Stimulated activated effector memory CD8-positive, alpha-beta T cell treated with anti-CD3 and anti-CD28 coated beads, Interleukin-12 subunit alpha, Interleukin-12 subunit beta, amount 100 ng/mL, for 72 hours (primary cell): ENCODE measurements around the gene ENPP3.

ENCODE experiments used
- ATAC-seq: fragments of 150-1000 bp; cut with Tn5 transposase; 2 replicates; pipeline ENCODE4 v1.10.0; 2021
- DNase-seq, 2 donors: peaks; one replicate each; pipeline ENCODE4 v3.0.0; 2021 to 2022; ENCODE audit warnings: low spot score in 2 of 2
- H3K27ac Mint-ChIP-seq: one replicate; pipeline ENCODE4 v1.8.0; 2022; ENCODE audit warnings: mild to moderate bottlenecking, mixed read lengths
- H3K36me3 Mint-ChIP-seq: one replicate; pipeline ENCODE4 v1.8.0; 2022; ENCODE audit warnings: mild to moderate bottlenecking, mixed read lengths
- H3K4me1 Mint-ChIP-seq: one replicate; pipeline ENCODE4 v1.8.0; 2022; ENCODE audit warnings: mixed read lengths
- H3K4me3 Mint-ChIP-seq: one replicate; pipeline ENCODE4 v1.8.0; 2022; ENCODE audit warnings: mild to moderate bottlenecking, mixed read lengths
- H3K9me3 Mint-ChIP-seq: one replicate; pipeline ENCODE4 v1.8.0; 2022; ENCODE audit warnings: mixed read lengths

The ENPP3 gene

GRCh38 chr6:131655951-131656350 is 18.8 kb downstream of the ENPP3 start:
- Mint-ChIP-seq H3K36me3 (no peaks in the 10 kb centered on the region), H3K9me3 (no peaks in the 10 kb centered on the region), H3K4me1 (no peaks in the 10 kb centered on the region)

GRCh38 chr6:131656667-131657066 is 19.6 kb downstream of the ENPP3 start:
- Mint-ChIP-seq H3K4me3 (no peak overlapping the region), H3K9me3 (no peaks in the 10 kb centered on the region), H3K36me3 (no peaks in the 10 kb centered on the region), H3K27ac (no peak overlapping the region), H3K4me1 (no peaks in the 10 kb centered on the region)
- ATAC-seq (no peak), DNase-seq (no peak)

More at GRCh38 chr6:131655951-131656350, 18.8 kb downstream of the ENPP3 start:
- DNase-seq (no peak), ATAC-seq (no peak)
- Mint-ChIP-seq H3K4me3 (no peak overlapping the region), H3K27ac (no peak overlapping the region)

- H3K4me3 Mint-ChIP-seq, result no peak overlapping the region
- H3K36me3 Mint-ChIP-seq, result no peaks in the 10 kb centered on the region
- no peaks in the 10 kb centered on the region for H3K9me3 Mint-ChIP-seq
- H3K27ac Mint-ChIP-seq, result no peak overlapping the region
- DNase-seq (no peak), ATAC-seq (no peak)
- no peaks in the 10 kb centered on the region for H3K4me1 Mint-ChIP-seq
Observed at GRCh38 chr6:131657222-131657621, 20.1 kb downstream of the ENPP3 start.

- DNase-seq, result no peak
- Mint-ChIP-seq H3K4me1 (no peaks in the 10 kb centered on the region), H3K4me3 (no peak overlapping the region), H3K9me3 (no peaks in the 10 kb centered on the region), H3K27ac (no peak overlapping the region), H3K36me3 (no peaks in the 10 kb centered on the region)
- ATAC-seq, result no peak
Observed at GRCh38 chr6:131657630-131658111, 20.6 kb downstream of the ENPP3 start.

GRCh38 chr6:131658287-131658686 is 21.2 kb downstream of the ENPP3 start:
- DNase-seq (no peak), ATAC-seq (no peak)
- Mint-ChIP-seq H3K36me3 (no peaks in the 10 kb centered on the region), H3K27ac (no peak overlapping the region), H3K4me3 (no peak overlapping the region), H3K9me3 (no peaks in the 10 kb centered on the region), H3K4me1 (no peaks in the 10 kb centered on the region)

GRCh38 chr6:131660195-131660594 is 23.1 kb downstream of the ENPP3 start:
- no peaks in the 10 kb centered on the region for H3K9me3 Mint-ChIP-seq
- H3K4me3 Mint-ChIP-seq, result no peak overlapping the region
- H3K27ac Mint-ChIP-seq, result no peak overlapping the region
- H3K4me1 Mint-ChIP-seq, result no peaks in the 10 kb centered on the region
- no peak for DNase-seq
- H3K36me3 Mint-ChIP-seq, result no peaks in the 10 kb centered on the region
- peak; percentile 90 for ATAC-seq

GRCh38 chr6:131663578-131664165 is 26.6 kb downstream of the ENPP3 start:
- H3K27ac Mint-ChIP-seq, result no peak overlapping the region
- ATAC-seq, result peak; percentile 51
- no peaks in the 10 kb centered on the region for H3K9me3 Mint-ChIP-seq
- no peak overlapping the region for H3K4me3 Mint-ChIP-seq
- H3K36me3 Mint-ChIP-seq, result no peaks in the 10 kb centered on the region
- H3K4me1 Mint-ChIP-seq, result no peaks in the 10 kb centered on the region
- DNase-seq, result no peak

- Mint-ChIP-seq H3K36me3 (no peaks in the 10 kb centered on the region), H3K4me3 (no peak overlapping the region), H3K4me1 (no peaks in the 10 kb centered on the region), H3K27ac (no peak overlapping the region), H3K9me3 (no peaks in the 10 kb centered on the region)
- no peak for ATAC-seq
- no peak for DNase-seq
Observed at GRCh38 chr6:131669891-131670290, 32.8 kb downstream of the ENPP3 start.

GRCh38 chr6:131673184-131673583 is 36.1 kb downstream of the ENPP3 start:
- no peak for DNase-seq
- Mint-ChIP-seq H3K9me3 (no peaks in the 10 kb centered on the region), H3K27ac (no peak overlapping the region), H3K4me3 (no peak overlapping the region), H3K36me3 (no peaks in the 10 kb centered on the region), H3K4me1 (no peaks in the 10 kb centered on the region)
- no peak for ATAC-seq

GRCh38 chr6:131678442-131678841 is 41.3 kb downstream of the ENPP3 start:
- DNase-seq (no peak), ATAC-seq (no peak)
- H3K4me1 Mint-ChIP-seq, result no peaks in the 10 kb centered on the region
- H3K9me3 Mint-ChIP-seq, result no peaks in the 10 kb centered on the region
- no peak overlapping the region for H3K4me3 Mint-ChIP-seq
- no peak overlapping the region for H3K27ac Mint-ChIP-seq
- H3K36me3 Mint-ChIP-seq, result no peaks in the 10 kb centered on the region

- no peak overlapping the region for H3K4me3 Mint-ChIP-seq
- no peak for ATAC-seq
- no peak for DNase-seq
- H3K4me1 Mint-ChIP-seq, result no peaks in the 10 kb centered on the region
- no peaks in the 10 kb centered on the region for H3K9me3 Mint-ChIP-seq
- no peak overlapping the region for H3K27ac Mint-ChIP-seq
- no peaks in the 10 kb centered on the region for H3K36me3 Mint-ChIP-seq
Observed at GRCh38 chr6:131680868-131681267, 43.8 kb downstream of the ENPP3 start.

- Mint-ChIP-seq H3K9me3 (no peaks in the 10 kb centered on the region), H3K27ac (no peak overlapping the region), H3K4me1 (peaks cover 1% of the 10 kb centered on the region), H3K4me3 (no peak overlapping the region), H3K36me3 (no peaks in the 10 kb centered on the region)
- DNase-seq, result no peak
- no peak for ATAC-seq
Observed at GRCh38 chr6:131681585-131681984, 44.5 kb downstream of the ENPP3 start.

GRCh38 chr6:131682442-131682841 is 45.3 kb downstream of the ENPP3 start:
- DNase-seq, result no peak
- no peak overlapping the region for H3K4me3 Mint-ChIP-seq
- no peaks in the 10 kb centered on the region for H3K9me3 Mint-ChIP-seq
- ATAC-seq, result no peak
- peaks cover 8% of the 10 kb centered on the region for H3K4me1 Mint-ChIP-seq
- H3K36me3 Mint-ChIP-seq, result no peaks in the 10 kb centered on the region
- H3K27ac Mint-ChIP-seq, result no peak overlapping the region

- Mint-ChIP-seq H3K36me3 (no peaks in the 10 kb centered on the region), H3K27ac (no peak overlapping the region), H3K9me3 (no peaks in the 10 kb centered on the region), H3K4me1 (peaks cover 15% of the 10 kb centered on the region), H3K4me3 (no peak overlapping the region)
- peak; percentile 68 for ATAC-seq
- DNase-seq, result no peak
Observed at GRCh38 chr6:131683479-131683878, 46.4 kb downstream of the ENPP3 start.

- Mint-ChIP-seq H3K4me1 (peaks cover 18% of the 10 kb centered on the region), H3K36me3 (no peaks in the 10 kb centered on the region), H3K4me3 (no peak overlapping the region), H3K9me3 (no peaks in the 10 kb centered on the region), H3K27ac (no peak overlapping the region)
- no peak for DNase-seq
- ATAC-seq, result peak; percentile 86
Observed at GRCh38 chr6:131685266-131685780, 48.2 kb downstream of the ENPP3 start.

- Mint-ChIP-seq H3K9me3 (no peaks in the 10 kb centered on the region), H3K4me3 (no peak overlapping the region), H3K4me1 (peaks cover 18% of the 10 kb centered on the region), H3K36me3 (no peaks in the 10 kb centered on the region), H3K27ac (no peak overlapping the region)
- DNase-seq, result no peak
- ATAC-seq, result no peak
Observed at GRCh38 chr6:131687022-131687421, 49.9 kb downstream of the ENPP3 start.
